Stimulated activated CD8-positive, alpha-beta memory T cell treated with anti-CD3 and anti-CD28 coated beads, Interleukin-15, amount 100 ng/mL, for 24 hours (primary cell): ENCODE data around the gene VASP.
A peak's percentile ranks its signal among the peaks of the same experiment; 100 is the strongest.

Experiments used
- DNase-seq: peaks from one replicate; pipeline ENCODE4 v3.0.0-alpha.2; 2020; ENCODE audit warnings: low read depth

VASP gene

DNA sequence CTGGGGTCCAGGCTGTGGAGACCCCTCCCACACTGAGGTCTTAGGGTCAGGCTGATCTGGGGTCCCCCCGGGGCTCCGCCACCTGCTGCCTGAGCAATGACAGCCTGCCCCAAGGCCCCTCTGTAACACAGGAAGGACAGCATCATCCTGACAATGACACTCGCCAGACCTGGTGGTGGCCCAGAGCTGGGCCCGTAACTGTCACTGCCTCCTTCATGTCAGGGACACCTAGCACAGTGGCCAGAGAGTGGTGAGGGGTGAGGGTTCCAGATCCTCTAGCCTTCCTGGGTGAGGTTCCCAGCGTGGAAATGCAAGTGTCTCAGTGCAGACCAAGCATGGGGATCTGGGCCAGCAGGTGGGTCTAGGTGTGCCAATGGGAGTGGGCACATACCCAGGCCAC, 49.6 kb downstream of the VASP start:
- DNase-seq, result no peak

GRCh38 chr19:45558399-45558878, 51.2 kb downstream of the VASP start:
- peak; percentile 3 for DNase-seq

DNA sequence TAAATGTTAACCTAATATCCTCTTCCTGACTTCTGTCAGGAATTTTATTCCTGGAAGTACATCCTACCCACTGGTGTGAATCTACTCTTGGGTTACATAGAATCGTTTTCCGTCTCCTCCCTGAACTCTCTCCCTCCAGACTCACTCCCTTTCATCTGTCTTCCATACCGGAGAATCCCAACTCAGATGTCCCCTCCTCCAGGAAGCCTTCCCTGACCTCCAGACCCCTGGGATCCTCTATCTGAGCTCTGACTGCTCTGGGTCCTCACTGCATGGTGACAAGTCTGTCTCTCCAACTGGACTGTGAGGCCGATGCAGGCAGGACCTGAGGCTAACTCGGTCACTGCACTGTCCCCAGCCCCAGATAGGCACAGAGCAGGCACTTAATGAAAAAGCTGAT, 52.8 kb downstream of the VASP start:
- no peak for DNase-seq

GRCh38 chr19:45560686-45561085, 53.4 kb downstream of the VASP start:
- DNase-seq, result no peak

DNA sequence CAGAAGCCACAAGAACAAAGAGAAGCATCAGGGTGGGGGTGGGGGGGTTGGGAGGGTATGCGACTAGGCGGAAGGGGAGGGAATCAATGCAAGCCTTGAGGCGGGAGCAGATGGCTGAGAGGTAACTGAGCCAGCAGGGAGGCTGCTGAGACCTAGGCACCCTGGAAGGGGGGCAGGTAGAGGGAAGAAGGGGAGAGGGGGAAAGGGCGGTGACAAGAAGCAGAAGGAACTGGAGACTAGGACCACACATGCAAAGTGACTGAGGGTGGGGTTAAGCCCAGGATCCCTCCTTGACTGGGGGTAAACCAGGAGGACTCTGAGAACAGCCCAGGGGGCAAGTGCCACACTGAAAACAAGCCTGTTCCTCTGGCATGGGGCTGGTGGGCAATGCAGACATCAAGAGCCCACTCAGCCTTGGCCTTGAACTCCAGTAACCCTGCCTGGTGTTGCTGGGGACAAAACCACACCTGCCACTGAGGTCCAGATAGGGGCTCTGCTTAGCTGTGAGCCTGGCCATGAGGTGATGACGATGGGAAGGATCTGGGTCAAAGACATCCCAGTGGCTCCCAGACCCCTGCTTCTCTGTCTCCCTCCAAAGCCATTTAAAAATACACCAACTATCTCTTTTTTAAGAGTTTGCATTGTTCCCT, 57.0 kb downstream of the VASP start:
- DNase-seq, result no peak

DNA sequence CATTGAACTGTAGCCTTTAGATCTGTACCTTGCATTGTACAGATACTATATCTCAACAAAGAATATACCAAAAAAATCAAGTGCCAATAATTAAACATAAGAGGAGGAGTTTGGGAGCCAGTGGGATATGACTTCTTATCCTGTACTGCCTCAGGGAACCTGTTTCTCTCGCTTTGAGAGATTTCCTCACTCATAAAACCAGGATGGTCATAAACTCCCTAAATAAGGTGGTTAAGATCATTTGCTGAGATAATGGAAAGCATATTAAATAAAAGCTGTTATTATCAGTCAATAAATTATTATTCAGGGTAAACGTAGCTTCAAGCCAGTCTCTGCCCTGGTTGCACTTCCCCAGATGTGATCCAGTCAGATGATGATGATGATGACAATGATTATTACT, 60.3 kb downstream of the VASP start:
- DNase-seq, result no peak

DNA sequence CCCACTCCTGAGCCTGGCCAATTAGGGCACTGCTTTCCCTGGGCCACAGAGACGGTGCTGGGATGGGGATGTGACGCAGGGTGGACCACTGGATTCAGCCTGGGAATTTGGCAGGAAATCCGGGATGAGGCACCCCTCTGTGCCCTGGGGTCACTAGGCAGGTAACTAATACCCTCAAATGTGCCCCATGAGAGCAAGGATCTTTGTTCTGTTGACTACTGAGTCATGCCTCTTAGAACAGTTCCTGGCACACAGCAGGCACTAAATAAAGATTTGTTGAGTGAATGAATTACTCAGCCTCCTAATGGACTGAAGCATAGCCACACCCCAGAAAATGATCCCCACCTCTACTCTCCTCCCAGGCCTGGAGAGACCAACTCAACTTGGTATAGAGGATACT, 61.5 kb downstream of the VASP start:
- no peak for DNase-seq

- DNase-seq, result peak; percentile 27
Measured at GRCh38 chr19:45569619-45570421, 62.5 kb downstream of the VASP start.

- no peak for DNase-seq
Measured at GRCh38 chr19:45571457-45572220, 64.4 kb downstream of the VASP start.

DNA sequence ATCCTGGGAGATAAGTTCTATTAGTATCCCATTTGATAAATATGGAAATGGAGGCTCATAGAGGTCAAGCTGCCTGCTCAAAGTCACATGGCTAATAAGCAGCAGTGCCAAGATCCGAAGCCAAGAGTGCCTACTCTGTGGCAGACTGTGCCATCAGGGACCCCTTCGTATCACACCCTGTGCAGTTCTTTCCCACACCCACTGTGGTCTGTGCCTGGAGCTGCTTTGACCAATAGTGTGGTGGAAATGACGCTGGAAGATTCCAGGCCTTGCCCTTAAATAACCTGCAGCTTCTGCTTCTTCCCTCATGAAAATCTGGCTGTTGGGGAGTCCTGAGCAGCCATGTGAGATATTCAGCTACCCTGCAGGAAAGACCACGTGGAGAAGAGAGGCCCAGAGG, 67.2 kb downstream of the VASP start:
- no peak for DNase-seq

GRCh38 chr19:45575216-45575615, 67.9 kb downstream of the VASP start:
- no peak for DNase-seq
